OCI-M2 (cell line): ENCODE data around the gene ROBO4.

Experiments
- DNase-seq: peaks from one replicate; lab custom pipeline; 2025; ENCODE audit not compliant: unreplicated experiment; lab: John Stamatoyannopoulos, UW

The ROBO4 gene

DNA sequence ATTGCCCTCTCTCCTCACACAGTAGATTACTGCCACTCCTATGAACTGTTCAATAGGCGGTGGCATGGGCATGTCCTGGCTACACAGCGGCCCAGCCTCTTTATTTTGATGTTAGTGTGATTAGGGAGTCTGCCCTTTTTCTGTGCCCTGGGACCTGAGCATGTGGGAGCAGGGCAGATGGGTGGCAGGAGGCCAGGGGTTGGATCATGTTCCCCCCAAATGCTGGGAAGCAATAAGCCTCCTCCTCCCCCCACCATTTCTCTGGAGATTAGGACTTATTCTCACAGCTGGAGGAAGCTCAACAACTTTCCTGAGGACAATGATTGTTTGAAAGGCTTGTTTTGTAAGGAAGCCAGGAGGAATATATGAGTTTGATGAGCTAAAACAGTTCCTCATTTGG, 22.2 kb upstream of the ROBO4 start:
- no peak for DNase-seq

- DNase-seq = no peak
Observed at GRCh38 chr11:124918950-124919349, 21.3 kb upstream of the ROBO4 start, which contains the start of gene HEPN1. HEPN1 (plus strand) TSS chr11:124919250.

GRCh38 chr11:124917115-124917637, 19.5 kb upstream of the ROBO4 start:
- no peak for DNase-seq

DNA sequence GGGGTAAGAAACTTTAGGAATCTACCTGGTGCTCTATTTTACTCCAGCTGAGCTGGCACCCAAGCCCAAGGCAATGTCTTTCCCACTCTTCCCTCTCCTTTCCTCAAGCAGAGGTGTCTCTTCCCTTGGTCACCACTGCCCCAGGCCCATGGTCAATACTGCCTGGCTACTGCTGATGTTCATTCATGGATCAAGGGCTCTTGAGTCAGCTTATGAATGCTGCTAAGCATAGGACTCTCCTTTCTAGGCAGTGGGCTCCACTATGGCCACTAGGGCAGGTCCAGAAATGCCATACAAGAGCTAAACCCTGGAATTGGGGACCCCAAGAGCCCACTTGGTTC, 18.7 kb upstream of the ROBO4 start:
- DNase-seq = no peak

- DNase-seq = no peak
Observed at GRCh38 chr11:124915541-124916369, 18.1 kb upstream of the ROBO4 start.

GRCh38 chr11:124902616-124903015, 5.0 kb upstream of the ROBO4 start:
- no peak for DNase-seq

GRCh38 chr11:124900464-124900863, 2.8 kb upstream of the ROBO4 start:
- DNase-seq = no peak

GRCh38 chr11:124899383-124900145, 1.9 kb upstream of the ROBO4 start:
- no peak for DNase-seq

GRCh38 chr11:124898711-124899110, 1.0 kb upstream of the ROBO4 start:
- DNase-seq = no peak

- no peak for DNase-seq
Observed at GRCh38 chr11:124898263-124898680, 607 bp upstream of the ROBO4 start.

- no peak for DNase-seq
Observed at GRCh38 chr11:124896821-124897391, 759 bp downstream of the ROBO4 start.

- DNase-seq = no peak
Observed at GRCh38 chr11:124896071-124896750, 1.5 kb downstream of the ROBO4 start.

DNA sequence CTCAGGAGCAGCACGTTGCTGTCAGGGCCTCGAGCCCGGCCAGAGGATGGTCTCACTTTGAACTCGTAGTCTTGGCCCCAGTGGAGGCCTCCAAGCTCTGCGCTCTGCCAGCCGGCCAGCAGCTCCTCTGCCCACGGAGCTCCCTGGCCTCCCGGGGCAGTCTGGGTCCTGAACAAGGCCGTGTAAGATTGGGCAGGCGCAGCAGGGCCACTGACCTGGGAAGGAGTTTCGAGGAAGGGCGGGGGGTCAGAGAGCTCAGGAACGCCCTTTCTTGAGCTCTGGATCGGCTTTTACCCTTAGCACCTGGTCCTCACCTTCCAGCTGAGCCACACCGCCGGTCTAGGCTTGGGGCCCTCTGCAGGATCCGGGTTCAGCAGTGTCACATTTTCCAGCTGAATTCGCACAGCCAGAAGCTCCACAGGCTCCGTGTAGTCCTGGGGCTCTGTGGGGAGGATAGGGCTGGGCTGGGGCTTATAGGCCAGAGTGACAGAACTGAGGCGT, 2.1 kb downstream of the ROBO4 start:
- DNase-seq = no peak

DNA sequence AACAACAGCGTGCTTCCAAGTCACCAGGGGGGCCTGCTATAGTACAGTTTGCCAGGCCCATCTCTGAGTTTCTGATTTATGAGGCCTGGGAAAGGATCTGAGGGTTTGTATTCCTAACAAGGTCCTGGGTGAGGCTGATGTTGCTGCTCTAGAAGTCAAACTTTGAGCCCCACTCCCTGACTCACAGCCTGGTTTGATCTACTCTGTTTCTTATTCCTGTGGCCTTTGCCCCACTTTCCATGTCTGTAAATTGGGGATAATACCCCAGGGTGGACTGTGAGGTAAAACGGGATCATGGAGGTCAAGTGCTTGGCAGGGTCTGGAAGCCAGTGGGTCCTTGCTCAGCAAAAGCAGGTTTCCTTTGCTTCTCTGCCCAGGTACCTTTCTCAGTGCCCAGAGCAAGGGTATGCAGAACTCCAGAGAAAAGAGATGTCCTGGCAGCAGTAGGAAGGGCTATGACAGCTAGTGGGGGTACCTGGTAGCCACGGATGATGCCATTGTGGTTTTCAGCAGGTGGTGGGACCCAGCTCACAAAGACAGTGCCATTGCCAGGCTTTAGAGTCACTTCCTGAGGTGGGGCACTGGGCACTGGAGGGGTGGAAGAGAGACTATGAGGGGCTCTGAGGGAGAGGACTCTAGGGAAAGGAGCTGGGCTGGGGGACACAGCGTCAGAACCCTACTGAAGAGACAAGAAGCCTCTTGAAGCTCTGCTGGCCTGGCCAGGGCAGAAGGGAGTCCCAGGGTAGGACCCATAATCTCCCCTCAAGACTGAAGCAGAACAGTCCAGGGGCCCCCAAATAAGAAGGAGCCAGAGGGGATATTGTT, 2.8 kb downstream of the ROBO4 start:
- DNase-seq = no peak

GRCh38 chr11:124893781-124894401, 3.8 kb downstream of the ROBO4 start:
- no peak for DNase-seq

- DNase-seq = no peak
Observed at GRCh38 chr11:124892750-124893454, 4.8 kb downstream of the ROBO4 start.

DNA sequence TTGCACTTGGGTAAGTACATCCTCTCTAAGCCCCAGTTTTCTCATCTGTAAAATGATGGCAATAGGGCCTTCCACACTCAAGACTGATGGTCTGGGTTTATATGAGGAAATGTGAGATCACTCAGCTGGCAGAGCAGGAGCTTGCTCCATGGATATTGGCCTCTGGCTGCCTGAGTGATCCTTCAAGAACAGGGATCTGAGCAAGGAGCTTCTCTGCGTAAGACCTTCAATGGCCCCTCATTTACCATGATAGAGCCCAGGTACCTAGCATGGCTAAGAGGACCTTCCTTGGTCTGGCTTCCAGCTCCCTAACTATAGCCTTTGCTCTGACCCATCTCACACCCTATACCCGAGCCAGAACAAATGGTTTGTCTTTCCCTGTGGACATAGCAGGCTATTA, 5.5 kb downstream of the ROBO4 start:
- no peak for DNase-seq

- no peak for DNase-seq
Observed at GRCh38 chr11:124891373-124891861, 6.2 kb downstream of the ROBO4 start.
